ENCODE measurements around the gene ACBD6. TPM values are rescaled to one million over a fixed set of nuclear protein-coding genes. Genes with fewer than 3 reads are reported as not detected.

ACBD6 gene
- total and polyA plus RNA-seq, 4 donors = 8.3 to 17.3 (median 14.0) TPM

DNA sequence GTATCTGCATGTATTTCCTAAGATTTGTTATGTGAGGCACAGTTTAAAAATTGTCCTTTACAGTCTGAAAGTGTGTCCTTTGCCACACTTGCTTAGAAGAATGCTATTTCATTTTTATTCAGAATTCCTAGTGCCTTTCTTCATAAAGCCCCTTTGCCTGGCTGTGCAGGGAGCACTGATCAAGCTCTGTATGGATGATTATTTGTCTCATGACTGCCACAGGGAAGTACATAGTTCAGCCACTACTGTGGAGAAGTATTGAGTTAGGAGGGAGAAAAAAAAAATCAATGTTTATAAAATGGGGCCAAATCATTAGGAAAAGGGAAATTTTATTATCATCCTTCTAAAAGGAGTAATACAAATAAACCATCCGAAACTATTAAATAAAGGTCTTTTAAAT is 220.9 kb downstream of the ACBD6 start:
- no peak for DNase-seq (ENCODE audit: low spot score)
- no peak overlapping the region for H3K27ac ChIP-seq (ENCODE audit: low read depth in 1 of 2, low read length in 2 of 2)
- no peak overlapping the region for H3K9ac ChIP-seq (ENCODE audit: low read depth in 1 of 2, low read length in 2 of 2)
- H3K4me1 ChIP-seq (ENCODE audit: control insufficient read depth in 4 of 4, insufficient read depth in 4 of 4, low read length in 3 of 4) = no peaks in the 10 kb centered on the region
- no peaks in the 10 kb centered on the region for H3K27me3 ChIP-seq (ENCODE audit: control insufficient read depth in 4 of 4, insufficient read depth in 4 of 4, low read length in 3 of 4)
- WGBS = 91% methylated on average over 1 of the region's 1 CpG
- H3K4me3 ChIP-seq (ENCODE audit: low read depth in 1 of 3, low read length in 3 of 3) = no peak overlapping the region
- no peaks in the 10 kb centered on the region for H3K9me3 ChIP-seq (ENCODE audit: control insufficient read depth in 4 of 4, low read length in 3 of 4)
- peaks cover 0 to 2% (median under 1%) of the 10 kb centered on the region in 4 donors for H3K36me3 ChIP-seq (ENCODE audit: control insufficient read depth in 4 of 4, insufficient read depth in 3 of 4, low read depth in 1 of 4, low read length in 3 of 4)
- TF ChIP-seq RAD21 (IDR thresholded peaks at IDR 0.05) (no peak), NR2F2 (IDR thresholded peaks at IDR 0.05) (no peak), HNF4G (IDR thresholded peaks at IDR 0.05) (no peak), YY1 (IDR thresholded peaks at IDR 0.05) (no peak)

DNA sequence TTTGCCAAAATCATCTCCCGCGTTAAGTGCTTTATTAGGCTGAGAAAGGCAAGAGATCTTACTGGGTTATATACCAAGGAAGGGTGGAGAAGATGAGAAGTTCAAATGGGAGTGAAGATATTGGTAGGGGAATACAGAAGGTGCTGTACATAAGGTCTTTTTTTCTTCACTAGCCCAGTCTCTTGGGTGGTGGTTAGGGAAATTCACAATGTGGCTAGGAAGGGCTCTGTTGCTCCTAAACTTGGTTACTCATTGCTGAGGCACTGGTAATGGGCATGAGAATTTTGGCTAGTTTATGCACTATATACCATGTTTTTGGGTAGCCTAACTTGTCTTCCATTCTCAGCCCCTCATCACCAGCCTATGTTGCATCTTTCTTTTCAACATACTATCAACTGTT is 221.8 kb downstream of the ACBD6 start:
- Histone ChIP-seq H3K9me3 (ENCODE audit: control insufficient read depth in 4 of 4, low read length in 3 of 4) (no peaks in the 10 kb centered on the region), H3K4me3 (ENCODE audit: low read depth in 1 of 3, low read length in 3 of 3) (no peak overlapping the region), H3K4me1 (ENCODE audit: control insufficient read depth in 4 of 4, insufficient read depth in 4 of 4, low read length in 3 of 4) (no peaks in the 10 kb centered on the region), H3K27ac (ENCODE audit: low read depth in 1 of 2, low read length in 2 of 2) (no peak overlapping the region), H3K9ac (ENCODE audit: low read depth in 1 of 2, low read length in 2 of 2) (no peak overlapping the region), H3K36me3 (ENCODE audit: control insufficient read depth in 4 of 4, insufficient read depth in 3 of 4, low read depth in 1 of 4, low read length in 3 of 4) (peaks cover 0 to 2% (median under 1%) of the 10 kb centered on the region in 4 donors), H3K27me3 (ENCODE audit: control insufficient read depth in 4 of 4, insufficient read depth in 4 of 4, low read length in 3 of 4) (no peaks in the 10 kb centered on the region)
- TF ChIP-seq EGR1 (IDR thresholded peaks at IDR 0.05; ENCODE audit: low read depth in 2 of 2) (no peak), YY1 (IDR thresholded peaks at IDR 0.05) (no peak), RXRA (IDR thresholded peaks at IDR 0.05) (no peak), HNF4G (IDR thresholded peaks at IDR 0.05) (no peak), GABPA (IDR thresholded peaks at IDR 0.05 in 1 of 2, conservative IDR thresholded peaks at IDR 0.05 in 1 of 2) (no peak), JUND (IDR thresholded peaks at IDR 0.05) (no peak), FOXA2 (IDR thresholded peaks at IDR 0.05) (no peak), HNF4A (conservative IDR thresholded peaks at IDR 0.05) (no peak), NR2F2 (IDR thresholded peaks at IDR 0.05) (no peak), TAF1 (conservative IDR thresholded peaks at IDR 0.05) (no peak), SP1 (IDR thresholded peaks at IDR 0.05) (no peak), RAD21 (IDR thresholded peaks at IDR 0.05) (no peak)
- TF ChIP-seq, protein P1, sequence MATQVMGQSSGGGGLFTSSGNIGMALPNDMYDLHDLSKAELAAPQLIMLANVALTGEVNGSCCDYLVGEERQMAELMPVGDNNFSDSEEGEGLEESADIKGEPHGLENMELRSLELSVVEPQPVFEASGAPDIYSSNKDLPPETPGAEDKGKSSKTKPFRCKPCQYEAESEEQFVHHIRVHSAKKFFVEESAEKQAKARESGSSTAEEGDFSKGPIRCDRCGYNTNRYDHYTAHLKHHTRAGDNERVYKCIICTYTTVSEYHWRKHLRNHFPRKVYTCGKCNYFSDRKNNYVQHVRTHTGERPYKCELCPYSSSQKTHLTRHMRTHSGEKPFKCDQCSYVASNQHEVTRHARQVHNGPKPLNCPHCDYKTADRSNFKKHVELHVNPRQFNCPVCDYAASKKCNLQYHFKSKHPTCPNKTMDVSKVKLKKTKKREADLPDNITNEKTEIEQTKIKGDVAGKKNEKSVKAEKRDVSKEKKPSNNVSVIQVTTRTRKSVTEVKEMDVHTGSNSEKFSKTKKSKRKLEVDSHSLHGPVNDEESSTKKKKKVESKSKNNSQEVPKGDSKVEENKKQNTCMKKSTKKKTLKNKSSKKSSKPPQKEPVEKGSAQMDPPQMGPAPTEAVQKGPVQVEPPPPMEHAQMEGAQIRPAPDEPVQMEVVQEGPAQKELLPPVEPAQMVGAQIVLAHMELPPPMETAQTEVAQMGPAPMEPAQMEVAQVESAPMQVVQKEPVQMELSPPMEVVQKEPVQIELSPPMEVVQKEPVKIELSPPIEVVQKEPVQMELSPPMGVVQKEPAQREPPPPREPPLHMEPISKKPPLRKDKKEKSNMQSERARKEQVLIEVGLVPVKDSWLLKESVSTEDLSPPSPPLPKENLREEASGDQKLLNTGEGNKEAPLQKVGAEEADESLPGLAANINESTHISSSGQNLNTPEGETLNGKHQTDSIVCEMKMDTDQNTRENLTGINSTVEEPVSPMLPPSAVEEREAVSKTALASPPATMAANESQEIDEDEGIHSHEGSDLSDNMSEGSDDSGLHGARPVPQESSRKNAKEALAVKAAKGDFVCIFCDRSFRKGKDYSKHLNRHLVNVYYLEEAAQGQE (IDR thresholded peaks at IDR 0.05) = no peak
- TF ChIP-seq, protein P2, sequence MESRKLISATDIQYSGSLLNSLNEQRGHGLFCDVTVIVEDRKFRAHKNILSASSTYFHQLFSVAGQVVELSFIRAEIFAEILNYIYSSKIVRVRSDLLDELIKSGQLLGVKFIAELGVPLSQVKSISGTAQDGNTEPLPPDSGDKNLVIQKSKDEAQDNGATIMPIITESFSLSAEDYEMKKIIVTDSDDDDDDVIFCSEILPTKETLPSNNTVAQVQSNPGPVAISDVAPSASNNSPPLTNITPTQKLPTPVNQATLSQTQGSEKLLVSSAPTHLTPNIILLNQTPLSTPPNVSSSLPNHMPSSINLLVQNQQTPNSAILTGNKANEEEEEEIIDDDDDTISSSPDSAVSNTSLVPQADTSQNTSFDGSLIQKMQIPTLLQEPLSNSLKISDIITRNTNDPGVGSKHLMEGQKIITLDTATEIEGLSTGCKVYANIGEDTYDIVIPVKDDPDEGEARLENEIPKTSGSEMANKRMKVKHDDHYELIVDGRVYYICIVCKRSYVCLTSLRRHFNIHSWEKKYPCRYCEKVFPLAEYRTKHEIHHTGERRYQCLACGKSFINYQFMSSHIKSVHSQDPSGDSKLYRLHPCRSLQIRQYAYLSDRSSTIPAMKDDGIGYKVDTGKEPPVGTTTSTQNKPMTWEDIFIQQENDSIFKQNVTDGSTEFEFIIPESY (IDR thresholded peaks at IDR 0.05) = no peak
- TF ChIP-seq, protein P3, sequence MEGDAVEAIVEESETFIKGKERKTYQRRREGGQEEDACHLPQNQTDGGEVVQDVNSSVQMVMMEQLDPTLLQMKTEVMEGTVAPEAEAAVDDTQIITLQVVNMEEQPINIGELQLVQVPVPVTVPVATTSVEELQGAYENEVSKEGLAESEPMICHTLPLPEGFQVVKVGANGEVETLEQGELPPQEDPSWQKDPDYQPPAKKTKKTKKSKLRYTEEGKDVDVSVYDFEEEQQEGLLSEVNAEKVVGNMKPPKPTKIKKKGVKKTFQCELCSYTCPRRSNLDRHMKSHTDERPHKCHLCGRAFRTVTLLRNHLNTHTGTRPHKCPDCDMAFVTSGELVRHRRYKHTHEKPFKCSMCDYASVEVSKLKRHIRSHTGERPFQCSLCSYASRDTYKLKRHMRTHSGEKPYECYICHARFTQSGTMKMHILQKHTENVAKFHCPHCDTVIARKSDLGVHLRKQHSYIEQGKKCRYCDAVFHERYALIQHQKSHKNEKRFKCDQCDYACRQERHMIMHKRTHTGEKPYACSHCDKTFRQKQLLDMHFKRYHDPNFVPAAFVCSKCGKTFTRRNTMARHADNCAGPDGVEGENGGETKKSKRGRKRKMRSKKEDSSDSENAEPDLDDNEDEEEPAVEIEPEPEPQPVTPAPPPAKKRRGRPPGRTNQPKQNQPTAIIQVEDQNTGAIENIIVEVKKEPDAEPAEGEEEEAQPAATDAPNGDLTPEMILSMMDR (IDR thresholded peaks at IDR 0.05; ENCODE audit: low read depth, low read length, missing input control) = no peak
- TF ChIP-seq, protein P4, sequence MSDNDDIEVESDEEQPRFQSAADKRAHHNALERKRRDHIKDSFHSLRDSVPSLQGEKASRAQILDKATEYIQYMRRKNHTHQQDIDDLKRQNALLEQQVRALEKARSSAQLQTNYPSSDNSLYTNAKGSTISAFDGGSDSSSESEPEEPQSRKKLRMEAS (IDR thresholded peaks at IDR 0.05) = no peak
- TF ChIP-seq, protein P5, sequence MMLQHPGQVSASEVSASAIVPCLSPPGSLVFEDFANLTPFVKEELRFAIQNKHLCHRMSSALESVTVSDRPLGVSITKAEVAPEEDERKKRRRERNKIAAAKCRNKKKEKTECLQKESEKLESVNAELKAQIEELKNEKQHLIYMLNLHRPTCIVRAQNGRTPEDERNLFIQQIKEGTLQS (IDR thresholded peaks at IDR 0.05) = no peak
- no peak for DNase-seq (ENCODE audit: low spot score)
- WGBS = over 99% methylated on average over 2 of the region's 2 CpGs

Data from liver (tissue), 9 donors.